ENCODE data around the gene ACP4.
"Not testable (repeated sequence)": the region's sequence is repeated elsewhere in the genome, so short reads cannot be mapped to it uniquely, and the experiment has no call there.

The ACP4 gene, protein sequence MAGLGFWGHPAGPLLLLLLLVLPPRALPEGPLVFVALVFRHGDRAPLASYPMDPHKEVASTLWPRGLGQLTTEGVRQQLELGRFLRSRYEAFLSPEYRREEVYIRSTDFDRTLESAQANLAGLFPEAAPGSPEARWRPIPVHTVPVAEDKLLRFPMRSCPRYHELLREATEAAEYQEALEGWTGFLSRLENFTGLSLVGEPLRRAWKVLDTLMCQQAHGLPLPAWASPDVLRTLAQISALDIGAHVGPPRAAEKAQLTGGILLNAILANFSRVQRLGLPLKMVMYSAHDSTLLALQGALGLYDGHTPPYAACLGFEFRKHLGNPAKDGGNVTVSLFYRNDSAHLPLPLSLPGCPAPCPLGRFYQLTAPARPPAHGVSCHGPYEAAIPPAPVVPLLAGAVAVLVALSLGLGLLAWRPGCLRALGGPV

GRCh38 chr19:50790396-50790795 is at the start of gene ACP4:
ACP4 (plus strand) TSS chr19:50790415; CDS start chr19:50790415, 0 bp downstream.
- no peak for DNase-seq

DNA sequence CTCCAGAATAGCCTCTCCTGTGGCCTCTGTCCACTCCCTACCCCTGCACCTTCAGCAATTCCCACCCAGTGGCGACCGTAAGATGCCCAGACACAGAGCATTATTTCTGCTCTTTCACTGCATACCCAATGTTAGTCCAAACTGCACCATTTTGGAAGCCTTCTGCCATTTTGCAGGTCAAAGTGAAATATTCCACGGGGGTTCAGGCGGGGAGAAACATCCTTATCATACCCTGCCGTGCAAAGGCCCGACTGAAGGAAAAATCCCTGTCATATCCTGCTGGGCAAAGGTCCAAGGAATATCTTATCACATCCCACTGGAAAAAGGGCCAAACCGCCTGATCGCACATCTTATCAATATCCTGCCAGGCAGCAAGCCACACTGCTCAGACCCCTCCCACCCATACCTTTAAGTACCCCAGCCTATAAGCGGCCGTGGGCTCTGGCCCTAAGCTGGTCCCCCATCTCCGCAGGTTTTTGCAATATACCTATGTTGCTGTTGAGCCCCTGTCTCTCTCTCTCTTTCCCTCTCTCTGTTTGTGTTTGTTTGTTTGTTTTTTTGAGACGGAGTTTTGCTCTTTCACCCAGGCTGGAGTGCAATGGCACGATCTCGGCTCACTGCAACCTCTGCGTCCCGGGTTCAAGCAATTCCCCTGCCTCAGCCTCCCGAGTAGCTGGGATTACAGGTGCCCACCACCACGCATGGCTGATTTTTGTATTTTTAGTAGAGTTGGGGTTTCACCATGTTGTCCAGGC is 48.9 kb upstream of the ACP4 start:
- no peak for DNase-seq

- DNase-seq = no peak
Measured at GRCh38 chr19:50743537-50743936, 46.7 kb upstream of the ACP4 start.

DNA sequence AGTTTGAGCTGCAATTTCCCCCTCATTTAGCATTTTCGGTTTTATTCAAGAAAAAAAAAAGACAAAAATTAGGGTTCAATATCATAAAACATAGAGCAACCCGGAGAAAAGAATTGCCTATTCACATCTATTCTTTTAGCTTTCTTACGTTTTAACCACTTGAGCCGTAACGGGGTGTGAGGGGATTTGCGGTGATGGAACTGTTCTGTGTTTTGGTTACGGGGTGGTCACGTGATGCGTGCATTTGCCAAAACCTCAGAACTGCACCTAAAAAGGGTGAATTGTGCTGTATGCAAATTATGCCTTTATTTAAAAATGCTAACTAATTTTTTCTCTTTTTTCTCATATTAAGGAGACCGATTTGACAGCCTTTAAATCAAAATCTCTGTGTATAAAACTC is 45.0 kb upstream of the ACP4 start:
- no peak for DNase-seq

DNA sequence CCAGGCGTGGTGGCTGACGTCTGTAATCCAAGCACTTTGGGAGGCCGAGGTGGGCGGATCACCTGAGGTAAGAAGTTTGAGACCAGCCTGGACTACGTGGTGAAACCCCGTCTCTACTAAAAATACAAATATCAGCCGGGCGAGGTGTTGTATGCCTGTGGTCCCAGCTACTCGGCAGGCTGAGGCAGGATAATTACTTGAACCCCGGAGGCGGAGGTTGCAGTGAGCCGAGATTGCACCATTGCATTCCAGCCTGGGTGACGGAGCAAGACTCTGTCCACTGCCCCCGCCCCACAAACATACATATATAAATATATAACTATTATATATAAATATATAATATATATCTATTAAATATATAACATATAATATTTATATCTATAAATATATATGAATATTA is 43.1 kb upstream of the ACP4 start:
- DNase-seq = not testable (repeated sequence)

- DNase-seq = no peak
Measured at GRCh38 chr19:50749490-50749889, 40.7 kb upstream of the ACP4 start.

GRCh38 chr19:50750010-50750409 is 40.2 kb upstream of the ACP4 start:
- DNase-seq = no peak

GRCh38 chr19:50753879-50754278 is 36.3 kb upstream of the ACP4 start:
- no peak for DNase-seq

GRCh38 chr19:50756244-50756643 is 34.0 kb upstream of the ACP4 start:
- DNase-seq = not testable (repeated sequence)

GRCh38 chr19:50757624-50758023 is 32.6 kb upstream of the ACP4 start:
- DNase-seq = not testable (repeated sequence)

DNA sequence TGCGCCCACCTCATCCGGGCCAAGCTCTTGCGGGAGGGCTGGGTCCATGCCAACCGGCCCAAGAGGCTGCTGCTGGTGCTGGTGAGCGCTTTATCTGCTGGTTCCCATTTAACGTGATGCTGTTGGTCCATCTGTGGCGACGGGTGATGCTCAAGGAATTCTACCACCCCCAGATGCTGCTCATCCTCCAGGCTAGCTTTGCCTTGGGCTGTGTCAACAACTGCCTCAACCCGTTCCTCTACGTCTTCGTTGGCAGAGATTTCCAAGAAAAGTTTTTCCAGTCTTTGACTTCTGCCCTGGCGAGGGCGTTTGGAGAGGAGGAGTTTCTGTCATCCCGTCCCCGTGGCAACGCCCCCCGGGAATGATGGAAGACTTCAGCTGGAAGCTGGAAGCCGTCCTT is 31.1 kb upstream of the ACP4 start:
- not testable (repeated sequence) for DNase-seq

DNA sequence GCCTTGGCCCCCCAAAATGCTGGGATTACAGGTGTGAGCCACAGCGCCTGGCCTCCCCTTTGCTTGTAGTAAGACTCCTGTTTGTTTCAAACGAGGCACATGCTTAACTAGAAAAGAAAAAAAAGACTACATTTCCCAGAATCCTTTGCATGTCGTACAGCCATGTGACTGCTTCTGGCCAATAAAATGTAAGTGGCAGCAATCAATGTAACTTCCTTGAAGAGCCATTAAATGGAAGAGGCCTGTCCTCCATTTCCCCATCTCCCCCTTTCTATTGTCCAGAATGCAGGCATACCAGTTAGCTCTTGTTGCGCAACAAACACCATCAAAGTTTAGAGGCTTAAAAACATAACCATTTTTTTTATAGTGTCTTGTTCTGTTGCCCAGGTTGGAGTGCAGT is 30.3 kb upstream of the ACP4 start:
- DNase-seq = peak in 1 of 14 donors; percentile 1

- not testable (repeated sequence) for DNase-seq
Measured at GRCh38 chr19:50761501-50761900, 28.7 kb upstream of the ACP4 start.

GRCh38 chr19:50763521-50763920 is 26.7 kb upstream of the ACP4 start:
- not testable (repeated sequence) for DNase-seq

DNA sequence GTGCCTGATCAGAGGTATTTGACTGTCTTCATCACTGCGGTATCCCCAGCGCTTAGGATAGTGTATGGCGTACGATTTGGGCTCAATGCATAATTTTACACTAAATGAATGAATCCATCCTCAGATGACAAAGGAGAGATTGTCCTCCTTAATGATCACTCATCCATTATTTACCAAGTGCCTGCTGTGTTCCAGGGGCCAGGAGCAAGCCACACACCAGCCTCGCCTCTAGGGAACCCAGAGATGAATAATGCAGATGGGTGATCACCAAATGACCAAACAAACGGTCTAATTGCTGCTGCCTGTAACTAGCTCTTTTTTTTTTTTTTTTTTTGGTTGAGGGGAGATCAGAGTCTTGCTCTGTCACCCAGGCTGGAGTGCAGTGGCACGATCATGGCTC is 25.8 kb upstream of the ACP4 start:
- no peak for DNase-seq

GRCh38 chr19:50766746-50767145 is 23.5 kb upstream of the ACP4 start:
- not testable (repeated sequence) for DNase-seq

- not testable (repeated sequence) for DNase-seq
Measured at GRCh38 chr19:50767263-50767662, 23.0 kb upstream of the ACP4 start.

DNA sequence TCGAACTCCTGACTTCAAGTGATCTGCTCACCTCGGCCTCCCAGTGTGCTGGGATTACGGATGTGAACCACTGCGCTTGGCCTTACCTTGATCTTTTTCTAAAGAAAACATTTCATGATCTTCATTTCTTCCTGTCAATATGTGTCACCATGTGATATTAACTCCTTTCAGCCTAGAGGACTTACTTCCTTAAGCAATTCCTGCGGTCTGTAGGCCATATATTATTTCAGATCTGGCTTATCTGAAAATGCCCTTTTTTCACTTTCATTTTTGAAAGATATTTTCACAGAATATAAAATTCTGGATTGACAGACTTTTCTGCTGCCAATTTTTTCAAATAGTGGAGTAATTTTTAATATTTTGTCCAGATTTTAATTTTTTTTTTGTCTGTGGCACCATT is 21.9 kb upstream of the ACP4 start:
- no peak for DNase-seq

GRCh38 chr19:50770164-50770563 is 20.1 kb upstream of the ACP4 start, which contains the start of gene GPR32:
GPR32 (plus strand) TSS chr19:50770464; CDS start chr19:50770601, 137 bp downstream.
- not testable (repeated sequence) for DNase-seq

DNA sequence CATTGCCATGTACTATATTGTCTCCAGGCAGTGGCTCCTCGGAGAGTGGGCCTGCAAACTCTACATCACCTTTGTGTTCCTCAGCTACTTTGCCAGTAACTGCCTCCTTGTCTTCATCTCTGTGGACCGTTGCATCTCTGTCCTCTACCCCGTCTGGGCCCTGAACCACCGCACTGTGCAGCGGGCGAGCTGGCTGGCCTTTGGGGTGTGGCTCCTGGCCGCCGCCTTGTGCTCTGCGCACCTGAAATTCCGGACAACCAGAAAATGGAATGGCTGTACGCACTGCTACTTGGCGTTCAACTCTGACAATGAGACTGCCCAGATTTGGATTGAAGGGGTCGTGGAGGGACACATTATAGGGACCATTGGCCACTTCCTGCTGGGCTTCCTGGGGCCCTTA is 19.3 kb upstream of the ACP4 start:
- DNase-seq = no peak

DNA sequence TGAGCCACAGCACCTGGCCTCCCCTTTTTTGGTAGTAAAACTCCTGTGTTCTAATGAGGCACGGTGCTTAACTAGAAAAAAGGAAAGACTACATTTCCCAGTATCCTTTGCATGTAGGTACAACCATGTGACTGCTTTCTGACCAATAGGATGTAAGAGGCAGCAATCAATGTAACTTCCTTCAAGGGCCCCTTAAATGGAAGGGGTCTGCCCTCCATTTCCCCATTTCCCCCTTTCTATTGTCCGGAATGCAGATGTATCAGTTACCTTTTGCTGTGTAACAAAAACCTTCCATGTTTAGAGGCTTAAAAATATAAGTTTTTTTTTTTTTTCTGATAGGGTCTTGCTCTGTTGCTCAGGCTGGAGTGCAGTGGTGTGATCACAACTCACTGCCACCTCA is 17.7 kb upstream of the ACP4 start:
- no peak for DNase-seq

GRCh38 chr19:50772912-50773311 is 17.3 kb upstream of the ACP4 start:
- not testable (repeated sequence) for DNase-seq

- not testable (repeated sequence) for DNase-seq
Measured at GRCh38 chr19:50773454-50773853, 16.8 kb upstream of the ACP4 start.

GRCh38 chr19:50776131-50776530 is 14.1 kb upstream of the ACP4 start:
- no peak for DNase-seq
